ENCODE measurements around the gene SUCLG1. TPM values are rescaled to one million over a fixed set of nuclear protein-coding genes. Genes with fewer than 3 reads are reported as not detected.
"Not testable (repeated sequence)": the region's sequence is repeated elsewhere in the genome, so short reads cannot be mapped to it uniquely, and the experiment has no call there.

Gene SUCLG1
- polyA plus RNA-seq, 2 of the 4 experiments (the other 2 are of a cell fraction): 90.0 to 144 TPM

DNA sequence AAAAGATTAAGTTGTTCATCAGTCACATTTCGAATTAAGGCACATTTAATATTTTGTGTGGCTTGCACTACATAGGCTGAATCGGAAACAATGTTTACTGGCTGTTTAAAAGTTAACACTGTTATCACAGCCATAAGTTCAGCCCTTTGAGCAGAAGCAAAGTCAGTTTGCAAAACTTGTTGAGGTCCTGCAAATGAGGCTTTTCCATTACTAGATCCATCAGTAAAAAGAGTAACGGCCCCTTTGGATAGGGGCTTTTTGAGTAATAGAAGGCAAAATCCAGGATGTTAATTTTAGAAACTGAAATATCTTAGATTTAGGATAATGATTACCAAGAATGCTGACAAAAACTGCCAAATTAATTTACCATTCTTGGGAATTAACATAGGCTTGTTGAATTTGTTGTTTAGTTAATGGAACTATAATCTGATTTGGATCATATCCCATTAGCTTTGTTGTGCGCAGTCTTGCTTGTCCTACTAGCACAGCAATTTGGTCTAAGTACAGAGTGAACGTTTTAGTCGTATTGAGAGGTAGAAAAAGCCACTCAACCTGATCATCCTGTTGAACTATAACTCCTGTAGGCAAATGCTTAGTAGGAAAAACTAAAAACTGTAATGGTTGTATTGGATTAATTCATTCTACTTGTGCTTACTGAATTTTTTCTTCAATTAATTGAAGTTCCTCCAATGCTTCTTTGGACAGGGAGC is 13.9 kb upstream of the SUCLG1 start (continued):
- TF ChIP-seq CTCF (IDR thresholded peaks at IDR 0.05) (no peak), POLR2AphosphoS2 (conservative IDR thresholded peaks at IDR 0.05; ENCODE audit: low read length) (no peak), ELK1 (IDR thresholded peaks at IDR 0.05; ENCODE audit: low read depth, low read length) (no peak), EHF (CRISPR knock-in tag; IDR thresholded peaks at IDR 0.05) (no peak)

GRCh38 chr2:84472423-84472822 is 13.3 kb upstream of the SUCLG1 start:
- WGBS (ENCODE audit: missing lambda C conversion rate): 80% methylated on average over 2 of the region's 2 CpGs
- not testable (repeated sequence) for FAIRE-seq

DNA sequence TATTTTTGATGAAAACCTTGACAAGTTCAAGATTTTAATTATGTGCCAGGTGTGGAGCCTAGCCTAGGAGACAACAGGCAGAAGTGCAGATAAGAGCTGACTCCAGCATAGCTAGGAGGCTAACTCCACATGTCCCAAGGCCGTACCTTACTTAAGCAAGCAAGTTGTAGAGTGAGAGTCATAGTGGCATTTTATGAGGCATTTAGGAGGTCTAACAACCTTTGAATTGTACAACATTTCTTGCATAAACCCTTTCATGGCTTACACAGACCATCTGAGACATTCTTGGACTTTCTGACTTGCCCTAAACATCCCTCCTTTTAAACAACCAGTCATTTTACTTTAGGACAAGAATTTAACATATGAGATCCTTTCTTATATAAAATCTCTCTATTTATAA is 8.3 kb upstream of the SUCLG1 start:
- Histone ChIP-seq H3K27ac (no peak overlapping the region), H3K9me3 (no peaks in the 10 kb centered on the region; the same call in 2 of the 3 replicates), H3K4me2 (no peak overlapping the region), H3K4me3 (no peak overlapping the region), H3K4me1 (0 out of 3 replicates have a peak, but pooled peaks cover 2% of the 10 kb centered on the region)
- WGBS (ENCODE audit: missing lambda C conversion rate): 100% methylated on average over 1 of the region's 1 CpG
- DNase-seq (ENCODE audit: low read depth in 1 of 2, low spot score in 1 of 2) (no peak), ATAC-seq (no peak), FAIRE-seq (no peak)
- ChIA-PET CTCF (interaction anchor here (1.2 kb wide), 1 partner anchor 398 kb away, joined by 3 read pairs; no protein-coding TSS in a partner anchor), POLR2A (no interaction called here)
- TF ChIP-seq TP53 (CRISPR knock-in tag; IDR thresholded peaks at IDR 0.05): no peak
- TF ChIP-seq RNF2 (IDR thresholded peaks at IDR 0.05; ENCODE audit: borderline replicate concordance, low read depth): no peak
- peak; percentile 35 for TF ChIP-seq ZFP36 (IDR thresholded peaks at IDR 0.05; ENCODE audit: borderline replicate concordance, partially characterized antibody)
- TF ChIP-seq HOXA7 (CRISPR knock-in tag; IDR thresholded peaks at IDR 0.05): no peak
- TF ChIP-seq SMC3 (IDR thresholded peaks at IDR 0.05): no peak

More at GRCh38 chr2:84472423-84472822, 13.3 kb upstream of the SUCLG1 start:
- peak; percentile 28 to 41; a peak in 2 of 4 replicates for TF ChIP-seq CEBPB (IDR thresholded peaks at IDR 0.05)
- H3K4me2 ChIP-seq; DNase-seq (ENCODE audit: low read depth in 1 of 2, low spot score in 1 of 2); H3K4me3 ChIP-seq; H3K27ac ChIP-seq; H3K9me3 ChIP-seq; ATAC-seq; POLR2A ChIA-PET; H3K4me1 ChIP-seq: not testable (repeated sequence)
- CTCF ChIA-PET: interaction anchor here (1.0 to 1.7 kb wide), 3 partner anchors 12 to 14 kb away, joined by 4 read pairs; partner anchors contain the start of gene SUCLG1

DNA sequence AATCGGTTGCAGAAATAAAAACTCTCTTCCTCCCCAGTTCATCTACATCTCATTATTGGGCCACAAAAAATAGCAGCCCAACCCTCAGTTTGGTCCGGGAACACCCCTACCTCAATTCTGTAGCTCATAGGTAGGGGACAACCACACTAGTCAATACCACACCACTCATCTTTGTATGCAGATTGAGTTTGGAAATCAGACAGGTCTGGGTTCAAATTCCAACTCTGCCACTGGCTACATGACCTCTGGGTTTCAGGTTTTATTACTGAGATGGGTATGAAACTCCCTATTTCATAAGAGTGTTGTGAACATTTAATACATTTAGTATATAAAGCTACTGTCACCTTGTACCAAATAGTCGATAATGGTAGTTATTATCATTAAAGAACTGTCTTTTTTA is 2.2 kb upstream of the SUCLG1 start:
- DNase-seq (ENCODE audit: low read depth in 1 of 2, low spot score in 1 of 2) (no peak), FAIRE-seq (no peak), ATAC-seq (no peak)
- Histone ChIP-seq H3K4me1 (peaks cover 20% of the 10 kb centered on the region; the same call in 2 of the 3 replicates), H3K4me2 (no peak overlapping the region), H3K4me3 (no peak overlapping the region), H3K27ac (no peak overlapping the region), H3K9me3 (no peaks in the 10 kb centered on the region)
- POLR2A ChIA-PET: interaction anchor here (0.6 kb wide), 1 partner anchor 599 kb away, joined by 3 read pairs; no protein-coding TSS in a partner anchor
- TF ChIP-seq NPAS2 (CRISPR knock-in tag; IDR thresholded peaks at IDR 0.05; ENCODE audit: borderline replicate concordance) (no peak), KDM1A (IDR thresholded peaks at IDR 0.05; ENCODE audit: low read depth) (no peak), PHF8 (IDR thresholded peaks at IDR 0.05; ENCODE audit: borderline replicate concordance, low read depth) (no peak), POLR2A (IDR thresholded peaks at IDR 0.05; ENCODE audit: low read length) (no peak), CBX2 (IDR thresholded peaks at IDR 0.05; ENCODE audit: borderline replicate concordance, low read depth) (no peak), JUNB (IDR thresholded peaks at IDR 0.05) (no peak), HOXA7 (CRISPR knock-in tag; IDR thresholded peaks at IDR 0.05) (no peak)
- CTCF ChIA-PET: interaction anchor here (0.8 to 1.0 kb wide), 3 partner anchors 403 to 605 kb away, joined by 3 read pairs; no protein-coding TSS in a partner anchor
- 75% methylated on average over 3 of the region's 3 CpGs for WGBS (ENCODE audit: missing lambda C conversion rate)
